Suprapubic skin (tissue), 3 donors: Measurements from ENCODE around the gene GGNBP2.

ENCODE experiments used
- CTCF ChIP-seq, 2 donors: fragments of 200-600 bp in 1 of 2; fragments of 450-650 bp in 1 of 2; sonication (generic) in 1 of 2; IDR thresholded peaks; one replicate each; pipeline ENCODE4 v1.5.1; 2016 to 2019; ENCODE audit warnings: antibody characterized with exemption in 2 of 2, mild to moderate bottlenecking in 1 of 2, moderate library complexity in 1 of 2
- POLR2A ChIP-seq, 2 donors: fragments of 450-650 bp; IDR thresholded peaks; one replicate each; pipeline ENCODE4 v1.6.1; 2017; ENCODE audit warnings: antibody characterized with exemption in 2 of 2, mild to moderate bottlenecking in 2 of 2, moderate library complexity in 2 of 2

GRCh38 chr17:36612323-36612722 lies 67.6 kb downstream of the GGNBP2 start:
- TF ChIP-seq POLR2A (IDR thresholded peaks at IDR 0.05), result no peak
- no peak for TF ChIP-seq CTCF (IDR thresholded peaks at IDR 0.05)
